Adrenal gland (tissue), 12 donors: ENCODE measurements around the gene LIF. TPM values are rescaled to one million over a fixed set of nuclear protein-coding genes. Genes with fewer than 3 reads are reported as not detected.

Source experiments
- DNase-seq, 7 donors: peaks; one replicate each; pipeline ENCODE4 v3.0.0-alpha.2; 2019 to 2020
- H3K27ac ChIP-seq, 5 donors: fragments of 200-600 bp; sonication (generic) in 4 of 5; 1 replicate in 3 of 5; 2 replicates in 2 of 5; pipeline versions ENCODE4 v1.5.1 to v1.8.0; 2016 to 2020; ENCODE audit warnings: mild to moderate bottlenecking in 1 of 5
- H3K27me3 ChIP-seq: fragments of 200-600 bp; 2 replicates; pipeline ENCODE4 v1.8.0; 2021
- H3K36me3 ChIP-seq, 2 donors: fragments of 200-600 bp; replicated peaks in 1 of 2; 1 replicate in 1 of 2; 2 replicates in 1 of 2; pipeline versions ENCODE4 v1.5.1 to v1.8.0; 2018 to 2022
- H3K4me1 ChIP-seq, 2 donors: fragments of 200-600 bp; replicated peaks in 1 of 2; 1 replicate in 1 of 2; 2 replicates in 1 of 2; pipeline versions ENCODE4 v1.5.1 to v1.8.0; 2018 to 2021
- H3K4me3 ChIP-seq, 4 donors: fragments of 200-600 bp; sonication (generic) in 3 of 4; one replicate each; pipeline ENCODE4 v1.5.1; 2016 to 2018
- H3K9me3 ChIP-seq, 3 donors: fragments of 200-600 bp; sonication (generic) in 1 of 3; replicated peaks in 1 of 3; 1 replicate in 2 of 3; 2 replicates in 1 of 3; pipeline versions ENCODE4 v1.5.1 to v1.8.0; 2016 to 2021
- POLR2A ChIP-seq, 2 donors: fragments of 450-650 bp; IDR thresholded peaks; one replicate each; pipeline ENCODE4 v1.6.1; 2017; ENCODE audit warnings: antibody characterized with exemption in 2 of 2, mild to moderate bottlenecking in 2 of 2, moderate library complexity in 1 of 2
- WGBS, 4 donors: extraction: QIAGEN DNeasy Blood & Tissue Kit in 2 of 4; methylation state at CpG; one replicate each; pipeline versions ENCODE4 v1.1.5 to v1.1.7; 2013 to 2017; 5-methylcytosine and 5-hydroxymethylcytosine counted together
- intact Hi-C, 2 donors: fragments of 100-400 bp; cut with DNase I; formaldehyde crosslinking; loops; one replicate each; pipeline versions ENCODE4 v1.14.1 to v1.15.0; 2022 to 2023
- polyA plus RNA-seq, 3 donors: library from polyadenylated mRNA; stranded (reverse); fragments of 200-250 nt in 2 of 3; fragments of 350-450 nt in 1 of 3; fragmentation: Illumina TruSeq in 1 of 3; extraction: RNeasy Lipid Tissue Mini Kit (QIAGEN cat#74804) in 1 of 3; gene quantifications; one replicate each; pipeline ENCODE4 v1.2.3, GENCODE V29; 2013 to 2014
- total RNA-seq, 9 donors: library from RNA; depleted of rRNA in 4 of 9; stranded (reverse); fragments of >200 nt in 4 of 9; fragments of 120-200 nt in 1 of 9; fragmentation: NEBNext Ultra II Directional in 1 of 9; extraction: Animal tissue kit (Norgen Biotek cat#: 25700) in 1 of 9; gene quantifications; one replicate each; pipeline versions ENCODE4 v1.1.0 to v1.2.4, GENCODE V29; 2013 to 2023
- TF ChIP-seq, protein P1 (sequence below), 6 experiments: fragments of 450-650 bp in 4 of 6; fragments of 200-600 bp in 2 of 6; sonication (generic) in 1 of 6; IDR thresholded peaks; 1 replicate in 5 of 6; 2 replicates in 1 of 6; pipeline versions ENCODE4 v1.5.1 to v1.8.0; 2016 to 2021; ENCODE audit warnings: antibody characterized with exemption in 6 of 6, mild to moderate bottlenecking in 2 of 6, moderate library complexity in 1 of 6
- donor health status: healthy with polysubstance abuse.
- donor health status: Bipolar disorder and iron deficiency.
- donor health status: DM: yes; HTN: yes; CAD: no.
- donor health status: DM: no; HTN: no; CAD: no.
- donor health status: DM: no; HTN: no; CAD: no.
- donor health status: DM: yes; HTN: yes; CAD: no.

LIF gene
- total and polyA plus RNA-seq, 12 donors, result 0.06 to 9.3 (median 1.5) TPM

DNA sequence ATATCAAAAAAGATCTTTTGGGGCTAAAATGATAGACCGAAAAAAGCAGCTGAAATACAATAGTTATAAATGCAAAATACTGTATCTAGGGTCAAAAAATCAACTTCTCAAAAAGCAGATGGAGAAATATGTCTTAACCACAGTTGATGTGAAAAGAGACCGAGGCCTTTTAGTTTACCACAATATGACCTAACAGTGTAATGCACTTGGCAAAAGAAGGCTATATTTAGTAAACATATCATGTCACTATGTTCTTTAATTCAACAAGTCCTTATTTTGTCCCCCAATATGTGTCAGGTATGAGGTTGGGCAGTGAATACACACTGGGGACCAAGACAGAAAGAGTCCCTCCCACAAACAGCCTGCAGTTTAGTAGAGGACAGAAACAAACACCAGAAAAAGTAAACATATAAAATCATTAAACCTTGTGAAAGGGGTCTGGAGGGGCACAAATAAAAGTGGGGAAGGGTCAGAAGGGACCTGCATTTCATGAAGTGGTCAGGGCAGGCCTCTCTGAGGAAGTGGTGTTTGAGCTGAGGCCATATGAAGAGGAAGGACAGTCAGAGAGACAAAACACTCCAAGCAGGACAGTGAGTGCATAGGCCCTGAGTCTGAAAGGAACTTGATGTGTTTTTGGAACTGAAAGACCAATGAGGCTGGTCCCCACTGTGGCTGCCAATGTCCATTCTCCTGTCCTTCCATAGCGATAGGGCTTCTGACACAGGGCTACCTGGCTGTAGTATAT, 53.4 kb downstream of the LIF start:
- Histone ChIP-seq H3K36me3 (no peaks in the 10 kb centered on the region), H3K9me3 (no peaks in the 10 kb centered on the region), H3K27ac (no peak overlapping the region), H3K27me3 (no peaks in the 10 kb centered on the region), H3K4me1 (peaks cover 4 to 9% of the 10 kb centered on the region in 2 donors), H3K4me3 (no peak overlapping the region)
- no peak for TF ChIP-seq POLR2A (IDR thresholded peaks at IDR 0.05)
- TF ChIP-seq, protein P1, sequence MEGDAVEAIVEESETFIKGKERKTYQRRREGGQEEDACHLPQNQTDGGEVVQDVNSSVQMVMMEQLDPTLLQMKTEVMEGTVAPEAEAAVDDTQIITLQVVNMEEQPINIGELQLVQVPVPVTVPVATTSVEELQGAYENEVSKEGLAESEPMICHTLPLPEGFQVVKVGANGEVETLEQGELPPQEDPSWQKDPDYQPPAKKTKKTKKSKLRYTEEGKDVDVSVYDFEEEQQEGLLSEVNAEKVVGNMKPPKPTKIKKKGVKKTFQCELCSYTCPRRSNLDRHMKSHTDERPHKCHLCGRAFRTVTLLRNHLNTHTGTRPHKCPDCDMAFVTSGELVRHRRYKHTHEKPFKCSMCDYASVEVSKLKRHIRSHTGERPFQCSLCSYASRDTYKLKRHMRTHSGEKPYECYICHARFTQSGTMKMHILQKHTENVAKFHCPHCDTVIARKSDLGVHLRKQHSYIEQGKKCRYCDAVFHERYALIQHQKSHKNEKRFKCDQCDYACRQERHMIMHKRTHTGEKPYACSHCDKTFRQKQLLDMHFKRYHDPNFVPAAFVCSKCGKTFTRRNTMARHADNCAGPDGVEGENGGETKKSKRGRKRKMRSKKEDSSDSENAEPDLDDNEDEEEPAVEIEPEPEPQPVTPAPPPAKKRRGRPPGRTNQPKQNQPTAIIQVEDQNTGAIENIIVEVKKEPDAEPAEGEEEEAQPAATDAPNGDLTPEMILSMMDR (IDR thresholded peaks at IDR 0.05), result no peak
- DNase-seq, result no peak
- 83 to 90% (median 89%) methylated on average over 2 to 3 of the region's 3 CpGs for WGBS, 4 donors
- intact Hi-C loops, result no loop called here

DNA sequence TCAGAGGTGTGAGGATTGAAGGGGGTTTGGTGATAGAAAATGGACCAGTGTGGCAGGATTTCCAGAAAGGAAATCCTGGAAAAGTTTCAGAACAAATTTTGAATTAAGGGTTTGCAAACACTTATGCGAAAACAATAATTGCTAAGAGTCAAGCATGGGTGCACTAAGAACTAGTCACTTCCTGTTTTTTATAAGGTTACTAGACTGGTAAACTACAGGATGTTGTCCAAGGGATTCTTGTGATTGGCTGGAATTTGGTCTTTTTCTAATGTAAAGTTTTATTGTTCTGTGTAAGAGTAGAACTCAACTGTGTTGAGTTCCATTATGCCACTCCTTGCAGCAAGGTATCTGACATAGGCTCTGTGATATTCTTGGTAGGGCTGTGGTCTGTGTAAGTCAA, 54.1 kb downstream of the LIF start:
- peaks cover 4 to 9% of the 10 kb centered on the region in 2 donors for H3K4me1 ChIP-seq
- no peak overlapping the region for H3K4me3 ChIP-seq
- DNase-seq, result no peak
- intact Hi-C loops, result no loop called here
- H3K27ac ChIP-seq, result no peak overlapping the region
- H3K27me3 ChIP-seq, result no peaks in the 10 kb centered on the region
- H3K36me3 ChIP-seq, result no peaks in the 10 kb centered on the region
- WGBS, 4 donors, result 84 to 96% (median 89%) methylated on average over 1 of the region's 1 CpG
- H3K9me3 ChIP-seq, result no peaks in the 10 kb centered on the region
- no peak for TF ChIP-seq POLR2A (IDR thresholded peaks at IDR 0.05)
- TF ChIP-seq, protein P1 (IDR thresholded peaks at IDR 0.05), result no peak

DNA sequence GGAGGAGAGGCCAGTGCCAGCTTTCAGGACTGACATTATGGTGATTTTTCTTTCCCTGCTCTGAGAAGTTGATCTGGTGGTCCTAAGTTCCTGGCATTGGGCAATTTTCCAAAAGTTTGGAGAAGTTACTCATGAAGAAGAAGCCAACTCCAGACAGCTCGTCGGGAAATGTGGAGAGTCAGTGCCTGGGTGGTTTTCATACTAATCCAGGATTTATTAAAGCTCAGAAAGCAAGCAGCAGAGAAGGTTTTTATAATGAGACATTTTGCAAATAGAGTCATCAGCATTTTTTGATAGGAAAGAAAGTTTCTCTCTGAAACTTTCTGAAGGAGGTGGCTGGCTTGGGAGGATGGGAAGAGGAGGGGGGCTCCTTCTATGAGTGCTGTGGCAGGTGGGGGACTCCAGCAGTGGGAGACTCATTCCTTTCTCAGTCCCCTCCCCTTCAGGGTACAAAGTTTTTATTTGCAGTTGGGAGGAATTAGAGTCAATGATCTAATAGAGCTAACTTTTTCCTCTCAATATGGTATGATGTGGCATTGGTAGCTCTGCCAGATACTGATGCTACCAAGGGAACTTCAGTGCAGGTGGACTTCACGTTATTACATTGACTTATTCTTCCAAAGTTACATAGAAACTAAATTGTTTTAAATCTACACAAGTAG, 55.4 kb downstream of the LIF start:
- no peaks in the 10 kb centered on the region for H3K27me3 ChIP-seq
- WGBS, 4 donors, result 76 to 88% (median 84%) methylated on average over 3 of the region's 3 CpGs

DNA sequence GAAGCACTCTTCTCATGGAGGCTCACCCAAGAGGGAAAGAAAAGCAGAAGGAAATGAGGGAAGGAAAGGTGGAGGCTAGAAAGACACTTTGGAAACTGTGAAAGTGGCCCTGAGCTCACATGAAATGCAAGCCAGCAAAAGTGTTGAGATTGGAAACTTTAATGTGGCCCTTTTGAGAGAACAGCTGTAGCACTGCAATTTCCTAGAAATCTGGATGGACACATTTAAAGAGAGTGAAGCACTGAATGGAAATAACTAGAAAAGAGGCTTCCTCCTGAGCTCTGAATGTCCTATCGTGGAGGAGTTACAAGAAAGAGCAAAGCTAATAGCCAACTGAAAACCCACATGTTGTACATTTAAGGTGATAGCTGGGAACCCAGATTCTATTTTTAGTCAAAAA, 56.0 kb downstream of the LIF start:
- DNase-seq, result no peak
- Histone ChIP-seq H3K9me3 (no peaks in the 10 kb centered on the region), H3K27ac (no peak overlapping the region), H3K27me3 (no peaks in the 10 kb centered on the region), H3K4me1 (peaks cover 3 to 4% of the 10 kb centered on the region in 2 donors), H3K4me3 (no peak overlapping the region), H3K36me3 (no peaks in the 10 kb centered on the region)
- TF ChIP-seq, protein P1 (IDR thresholded peaks at IDR 0.05), result no peak
- TF ChIP-seq POLR2A (IDR thresholded peaks at IDR 0.05), result no peak
- 79 to 92% (median 86%) methylated on average over 1 of the region's 1 CpG for WGBS, 4 donors
- intact Hi-C loops, result no loop called here

More for the DNA sequence above, 55.4 kb downstream of the LIF start:
- no peak for TF ChIP-seq POLR2A (IDR thresholded peaks at IDR 0.05)
- TF ChIP-seq, protein P1 (IDR thresholded peaks at IDR 0.05), result no peak
- no peaks in the 10 kb centered on the region for H3K9me3 ChIP-seq
- H3K27ac ChIP-seq, result no peak overlapping the region
- intact Hi-C loops, result no loop called here
- no peaks in the 10 kb centered on the region for H3K36me3 ChIP-seq
- peaks cover 4 to 9% of the 10 kb centered on the region in 2 donors for H3K4me1 ChIP-seq
- no peak for DNase-seq
- H3K4me3 ChIP-seq, result no peak overlapping the region

Other genes starting within 250 kb of the LIF start
- gene HORMAD2, start 166.3 kb downstream of the LIF start, total RNA-seq, result not detected
- gene HORMAD2, start 166.3 kb downstream of the LIF start, polyA plus RNA-seq, result not detected
- 1 to 10 TPM in 6 of 9 donors, under 1 TPM in 2, not detected in 1; 0.85 to 8.1 (median 1.9) TPM for gene OSM, start 20.1 kb upstream of the LIF start, total RNA-seq
- gene OSM, start 20.1 kb upstream of the LIF start, polyA plus RNA-seq, result 1 to 10 TPM in 1 of 3 donors, under 1 TPM in 2; 0.44 to 1.6 (median 0.56) TPM
- 10 to 100 TPM in 6 of 9 donors, 1 to 10 TPM in 3; 5.5 to 20.1 (median 15.0) TPM for gene CASTOR1, start 42.7 kb upstream of the LIF start, total RNA-seq
- gene CASTOR1, start 42.7 kb upstream of the LIF start, polyA plus RNA-seq, result 10 to 100 TPM in 2 of 3 donors, 1 to 10 TPM in 1; 2.4 to 18.3 (median 15.1) TPM
- gene TBC1D10A, start 80.2 kb upstream of the LIF start, total RNA-seq, result 10 to 100 TPM; 22.0 to 55.0 (median 31.4) TPM
- gene TBC1D10A, start 80.2 kb upstream of the LIF start, polyA plus RNA-seq, result 10 to 100 TPM; 11.7 to 23.2 (median 14.2) TPM
- gene SF3A1, start 110.1 kb upstream of the LIF start, total RNA-seq, result 100 to 1,000 TPM in 6 of 9 donors, 10 to 100 TPM in 3; 26.8 to 212 (median 141) TPM
- 10 to 100 TPM; 15.7 to 69.6 (median 24.1) TPM for gene SF3A1, start 110.1 kb upstream of the LIF start, polyA plus RNA-seq
- gene CCDC157, start 110.2 kb upstream of the LIF start, total RNA-seq, result 1 to 10 TPM in 8 of 9 donors, under 1 TPM in 1; 0.48 to 9.9 (median 2.7) TPM
- gene CCDC157, start 110.2 kb upstream of the LIF start, polyA plus RNA-seq, result 1 to 10 TPM in 2 of 3 donors, under 1 TPM in 1; 0.75 to 5.3 (median 3.7) TPM
- 10 to 100 TPM in 5 of 9 donors, 1 to 10 TPM in 4; 7.7 to 20.1 (median 10.1) TPM for gene RNF215, start 140.7 kb upstream of the LIF start, total RNA-seq
- 10 to 100 TPM in 2 of 3 donors, 1 to 10 TPM in 1; 2.0 to 17.4 (median 17.1) TPM for gene RNF215, start 140.7 kb upstream of the LIF start, polyA plus RNA-seq
- gene SEC14L2, start 150.3 kb upstream of the LIF start, total RNA-seq, result 1 to 10 TPM in 8 of 9 donors, under 1 TPM in 1; 0.78 to 7.7 (median 4.9) TPM
- gene SEC14L2, start 150.3 kb upstream of the LIF start, polyA plus RNA-seq, result 1 to 10 TPM in 2 of 3 donors, under 1 TPM in 1; 0.99 to 3.1 (median 2.1) TPM
- 10 to 100 TPM; 10.4 to 36.3 (median 14.0) TPM for gene MTFP1, start 179.0 kb upstream of the LIF start, total RNA-seq
- gene MTFP1, start 179.0 kb upstream of the LIF start, polyA plus RNA-seq, result 10 to 100 TPM; 13.7 to 19.7 (median 16.3) TPM
- gene SEC14L3, start 225.3 kb upstream of the LIF start, total RNA-seq, result under 1 TPM in 1 of 9 donors, not detected in 8; 0.27 TPM
- not detected for gene SEC14L3, start 225.3 kb upstream of the LIF start, polyA plus RNA-seq